T-helper 1 cell treated with Interleukin-12 subunit alpha and Interleukin-12 subunit beta and Interleukin-4 antibody, amounts not matched to agents 30 ng/mL and 1 ng/mL, for 36 hours (primary cell): ENCODE data around the gene VSTM2B. TPM values are rescaled to one million over a fixed set of nuclear protein-coding genes. Genes with fewer than 3 reads are reported as not detected.
"Not testable (repeated sequence)": the region's sequence is repeated elsewhere in the genome, so short reads cannot be mapped to it uniquely, and the experiment has no call there.

Experiments
- intact Hi-C: fragments of 100-400 bp; cut with micrococcal nuclease; formaldehyde crosslinking; loops from one replicate; pipeline ENCODE4 v1.15.1; 2024
- total RNA-seq: library from RNA; stranded (reverse); gene quantifications from 2 replicates; pipeline ENCODE4 v1.2.3, GENCODE V29; 2022

The VSTM2B gene
- total RNA-seq, 1 donor from 2014 or later, result not detected

DNA sequence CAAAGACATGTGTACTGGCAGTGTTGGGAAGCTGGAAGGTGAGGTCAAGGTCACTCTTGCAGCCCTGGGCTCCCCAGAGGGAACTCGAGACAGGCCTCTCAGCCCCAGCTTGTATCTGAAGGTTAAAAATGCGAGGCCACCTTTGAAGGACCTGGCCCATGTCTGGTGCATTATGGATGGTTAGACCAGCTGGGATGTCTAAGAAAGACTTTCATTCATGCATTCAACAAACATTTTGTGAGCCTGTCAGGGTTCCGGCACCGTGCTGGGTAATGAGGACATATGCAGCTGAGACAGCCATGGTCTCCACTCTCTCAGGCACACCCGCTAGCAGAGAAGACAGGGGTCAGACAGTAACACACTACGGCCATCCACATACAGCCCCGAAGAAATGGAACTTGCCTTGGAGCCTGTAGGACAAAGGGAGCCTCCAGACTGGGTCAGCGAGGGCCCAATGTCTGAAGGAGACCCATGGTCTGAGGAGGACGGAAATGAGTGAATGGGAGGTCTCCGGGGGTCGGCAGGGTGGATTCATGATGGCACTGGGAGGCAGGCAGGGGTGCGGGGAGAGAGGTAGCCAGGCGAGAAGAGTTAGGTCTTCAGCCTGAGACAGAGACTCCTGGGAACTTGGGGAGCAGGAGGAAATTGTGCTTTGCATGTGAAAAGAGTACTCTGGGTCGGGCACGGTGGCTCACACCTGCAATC is 19.0 kb downstream of the VSTM2B start:
- intact Hi-C loops, result no loop called here

GRCh38 chr19:29545447-29545846 is 19.7 kb downstream of the VSTM2B start:
- intact Hi-C loops, result not testable (repeated sequence)

DNA sequence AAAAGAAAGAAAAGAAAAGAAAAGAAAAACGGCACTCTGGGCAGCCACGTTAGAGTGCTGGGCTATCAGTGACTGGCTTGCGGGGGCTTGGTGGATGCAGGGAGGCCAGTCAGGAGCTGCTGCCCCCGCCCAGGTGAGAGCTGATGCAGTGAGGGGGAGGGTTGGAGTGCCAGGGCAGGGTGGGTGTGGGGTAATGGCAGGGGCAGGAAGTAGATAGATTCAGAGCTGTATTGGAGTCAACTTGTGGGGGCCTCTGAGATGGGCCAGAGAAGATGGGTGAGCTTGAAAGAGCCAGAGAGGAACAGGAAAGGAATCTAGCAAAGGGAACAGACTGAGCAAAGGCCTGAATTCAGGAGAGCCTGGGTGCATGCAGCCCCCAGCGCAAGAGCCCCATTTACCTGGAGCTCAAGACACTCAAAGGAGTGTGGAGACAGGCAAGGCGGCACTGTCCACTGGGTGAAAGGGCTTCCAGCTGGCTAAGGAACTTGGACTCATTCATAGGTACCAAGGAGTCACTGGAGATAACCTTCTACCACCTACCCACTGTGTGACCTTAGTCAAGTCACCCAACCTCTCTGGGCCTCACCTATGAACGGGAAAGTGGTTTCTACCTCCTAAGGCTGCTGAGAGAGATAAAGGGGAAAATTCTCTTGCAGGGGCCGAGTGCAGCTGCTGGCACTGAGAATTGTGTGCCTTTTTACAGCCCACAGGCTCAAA is 20.2 kb downstream of the VSTM2B start:
- intact Hi-C loops, result no loop called here

DNA sequence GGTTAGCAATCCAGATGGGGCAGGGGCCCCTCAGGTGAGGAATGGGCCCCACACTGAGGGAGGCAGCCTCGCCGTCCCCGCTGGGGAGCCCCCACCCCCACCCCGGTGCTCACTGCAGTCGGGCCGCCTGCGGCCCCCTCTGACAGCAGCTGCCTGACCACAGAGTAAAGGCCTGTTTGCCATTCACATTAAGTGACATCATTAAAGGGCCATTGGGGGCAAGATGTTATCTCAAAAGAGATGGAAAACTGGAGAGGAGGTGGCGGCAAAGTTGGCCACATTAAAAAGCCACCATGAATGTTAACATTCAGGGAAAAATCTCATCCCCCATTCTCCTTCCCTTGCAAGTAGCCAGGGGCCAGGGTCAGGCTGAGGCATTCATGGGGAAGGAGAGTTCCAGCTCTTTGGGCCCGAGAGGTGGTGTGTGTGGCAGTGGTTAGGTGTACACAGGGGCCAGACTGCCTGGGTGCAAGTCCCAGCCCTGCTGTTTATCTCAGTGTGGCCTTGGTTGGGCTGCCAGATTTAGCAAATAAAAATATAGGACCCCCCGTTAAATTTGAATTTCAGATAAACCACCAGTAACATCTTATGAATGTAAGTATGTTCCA is 20.9 kb downstream of the VSTM2B start:
- intact Hi-C loops, result no loop called here

DNA sequence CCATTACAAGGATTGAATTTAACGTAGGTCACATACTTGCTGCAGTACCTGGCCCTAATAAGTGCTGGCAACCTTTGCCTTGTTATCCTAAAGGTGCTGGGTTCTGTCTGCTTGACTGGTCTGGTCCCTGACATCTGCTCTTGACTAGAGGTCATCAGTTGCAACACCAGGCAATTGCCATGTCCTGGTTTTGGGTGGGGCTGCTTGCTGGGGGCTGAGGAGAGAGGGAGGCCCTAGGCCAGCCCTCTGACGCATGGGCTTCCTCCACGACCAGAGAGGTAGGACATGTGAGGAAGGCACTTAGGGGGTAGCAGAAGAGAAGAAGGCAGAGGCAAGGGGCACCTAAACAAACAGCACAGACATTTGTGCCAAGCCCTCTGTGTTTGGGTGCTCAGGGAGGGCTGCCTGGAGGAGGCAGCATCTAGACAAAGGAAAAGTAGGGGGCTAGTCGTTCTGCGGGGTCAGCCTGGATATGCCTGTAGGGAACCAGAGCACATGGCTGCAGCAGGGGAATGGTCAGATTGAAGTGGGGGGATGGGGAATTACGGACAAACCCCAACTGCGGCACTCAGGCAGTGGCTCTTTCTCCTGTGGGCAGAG is 21.7 kb downstream of the VSTM2B start:
- intact Hi-C loops, result no loop called here

- intact Hi-C loops, result no loop called here
Measured at GRCh38 chr19:29547981-29548380, 22.2 kb downstream of the VSTM2B start.

GRCh38 chr19:29548483-29549085 is 22.8 kb downstream of the VSTM2B start:
- intact Hi-C loops, result no loop called here

DNA sequence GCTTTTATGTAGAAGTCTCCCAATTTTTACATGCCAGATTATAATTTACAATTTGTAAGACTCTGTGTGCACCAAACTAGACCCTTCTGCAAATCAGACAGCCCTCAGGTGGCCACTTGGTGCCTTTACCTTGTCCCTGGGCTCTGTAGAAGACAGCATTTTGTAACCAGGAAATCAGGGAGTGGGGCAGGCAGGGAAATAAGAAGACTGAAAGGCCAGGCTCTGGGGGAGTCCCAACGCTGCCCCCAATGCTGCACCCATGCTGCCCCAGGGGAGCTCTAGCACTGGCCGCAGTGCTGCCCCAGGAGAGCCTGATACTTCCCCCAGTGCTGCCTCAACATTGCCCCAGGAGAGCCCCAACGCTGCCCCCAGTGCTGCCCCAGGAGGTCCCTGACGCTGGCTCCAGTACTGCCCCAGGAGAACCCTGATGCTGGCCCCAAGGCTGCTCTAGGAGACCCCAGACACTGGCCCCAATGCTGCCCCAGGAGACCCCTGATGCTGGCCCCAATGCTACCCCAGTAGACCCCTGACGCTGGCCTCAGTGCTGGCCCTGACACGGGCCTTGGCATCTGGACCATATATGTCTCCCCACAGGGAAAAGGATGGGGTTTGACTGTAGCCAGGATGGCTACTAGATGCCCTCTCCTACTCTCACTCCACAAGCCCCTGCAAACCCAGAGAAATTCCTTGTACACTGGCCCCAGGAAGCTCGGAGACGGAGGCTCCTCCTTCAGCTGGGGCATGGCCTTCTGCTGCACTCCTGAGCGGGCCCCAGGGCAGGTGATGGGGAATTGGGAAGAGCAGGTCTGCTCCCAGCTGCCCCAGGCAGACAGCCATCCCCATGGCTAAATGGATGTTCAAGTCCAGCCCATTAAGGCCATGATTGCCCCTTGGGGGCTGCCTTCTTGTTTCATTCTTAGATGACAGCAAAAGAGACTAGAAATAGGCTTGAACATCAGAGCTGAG is 23.6 kb downstream of the VSTM2B start:
- intact Hi-C loops, result no loop called here

GRCh38 chr19:29550896-29551295 is 25.1 kb downstream of the VSTM2B start:
- intact Hi-C loops, result no loop called here

GRCh38 chr19:29551774-29552173 is 26.0 kb downstream of the VSTM2B start:
- intact Hi-C loops, result no loop called here

GRCh38 chr19:29552454-29553280 is 26.9 kb downstream of the VSTM2B start:
- intact Hi-C loops, result no loop called here

DNA sequence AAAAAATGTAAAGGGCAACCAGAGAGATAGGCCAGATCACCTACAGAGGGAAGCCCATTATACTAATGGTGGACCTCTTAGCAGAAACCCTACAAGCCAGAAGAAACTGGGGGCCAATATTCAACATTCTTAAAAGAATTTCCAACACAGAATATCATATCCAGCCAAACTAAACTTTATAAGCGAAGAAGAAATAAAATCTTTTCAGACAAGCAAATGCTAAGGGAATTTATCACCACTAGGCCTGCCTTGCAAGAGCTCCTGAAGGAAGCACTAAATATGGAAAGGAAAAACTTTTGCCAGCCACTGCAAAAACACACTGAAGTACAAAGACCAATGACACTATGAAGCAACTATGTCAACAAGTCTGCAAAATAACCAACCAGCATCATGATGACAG is 28.4 kb downstream of the VSTM2B start:
- intact Hi-C loops, result no loop called here

GRCh38 chr19:29559110-29559509 is 33.3 kb downstream of the VSTM2B start:
- intact Hi-C loops, result not testable (repeated sequence)

GRCh38 chr19:29559743-29560142 is 33.9 kb downstream of the VSTM2B start:
- intact Hi-C loops, result no loop called here

DNA sequence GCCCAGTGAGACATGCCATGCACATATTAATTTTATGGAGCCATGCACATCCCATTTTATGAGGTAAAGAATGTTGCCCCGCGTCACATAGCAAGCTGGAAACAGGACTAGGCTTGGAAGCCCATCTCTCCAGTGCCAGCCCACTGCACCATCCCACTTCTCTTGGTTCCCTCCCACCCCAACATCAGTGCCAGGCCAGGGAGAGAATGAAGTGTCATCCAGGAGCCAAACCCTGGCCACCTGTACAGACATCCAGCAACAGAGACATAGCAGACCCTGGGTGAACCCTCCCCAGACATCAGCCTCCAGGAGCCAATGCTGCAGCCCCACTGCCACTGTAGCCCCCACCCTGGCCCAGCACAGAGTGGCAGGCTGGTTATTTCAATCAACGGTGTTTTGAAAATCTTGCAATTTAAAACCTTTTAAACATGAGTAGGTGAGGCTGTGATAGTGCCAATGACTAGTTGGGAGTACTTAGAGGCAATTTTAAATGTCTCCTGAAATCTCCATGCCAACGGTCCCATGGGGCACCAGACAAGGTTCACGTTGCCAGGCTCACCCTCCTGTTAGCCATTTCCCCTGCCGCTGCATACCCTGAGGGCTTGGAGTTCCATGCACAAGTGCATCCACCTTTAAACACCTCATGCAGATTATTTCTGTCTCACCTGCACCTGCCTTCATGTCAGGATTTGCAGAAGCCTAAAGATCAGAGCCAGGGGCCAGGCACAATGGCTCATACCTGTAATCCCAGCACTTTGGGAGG is 34.7 kb downstream of the VSTM2B start:
- intact Hi-C loops, result no loop called here

DNA sequence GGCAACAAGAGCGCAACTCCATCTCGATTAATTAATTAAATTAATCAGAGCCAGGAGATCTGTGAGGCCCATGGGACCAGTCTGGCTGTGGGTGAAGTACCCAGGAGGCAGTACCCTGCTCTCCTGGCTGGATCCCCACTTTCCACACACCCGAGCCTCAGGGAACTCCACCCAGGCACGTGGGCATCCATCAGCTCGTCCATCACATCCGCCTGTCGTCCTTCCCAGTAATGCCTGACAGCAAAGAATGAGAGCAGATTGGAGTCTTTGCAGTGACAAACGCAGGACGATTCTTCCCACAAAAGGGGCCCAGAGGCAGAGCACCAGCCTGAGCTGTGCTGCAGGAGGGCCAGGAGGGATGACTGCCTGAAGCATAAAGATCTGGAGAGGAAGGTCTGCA is 35.8 kb downstream of the VSTM2B start:
- intact Hi-C loops, result no loop called here

GRCh38 chr19:29562299-29563297 is 36.8 kb downstream of the VSTM2B start:
- intact Hi-C loops, result no loop called here
